ENCODE results near the gene SLIT1. TPM values are rescaled to one million over a fixed set of nuclear protein-coding genes. Genes with fewer than 3 reads are reported as not detected.

SLIT1 gene
- total and polyA plus RNA-seq, 2 donors (not counting 1 experiment from before 2014, with no cell fraction given): 0.15 to 0.49 TPM

DNA sequence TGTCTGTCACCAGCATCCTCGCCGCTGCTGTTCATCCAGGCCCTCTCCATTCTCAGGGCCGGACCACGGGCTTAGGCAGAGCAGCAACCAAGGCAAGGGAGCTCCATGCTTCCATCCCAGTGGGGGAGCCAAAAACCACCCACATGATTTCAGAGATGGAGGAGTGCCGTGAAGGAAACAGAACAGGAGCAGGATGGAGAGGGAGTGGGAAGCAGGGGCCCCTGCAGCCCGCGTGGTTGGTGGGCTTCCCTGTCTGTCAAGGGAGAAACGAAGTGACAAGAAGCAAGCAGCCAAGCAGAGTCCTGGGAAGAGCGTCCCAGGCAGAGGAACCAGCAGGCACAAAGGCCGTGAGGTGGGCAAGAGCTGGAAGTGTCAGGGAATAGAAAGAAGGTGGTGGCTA is 95.7 kb downstream of the SLIT1 start:
- Histone ChIP-seq H3K79me2 (ENCODE audit: control insufficient read depth, insufficient read depth, low read length) (no peaks in the 10 kb centered on the region), H3K9me3 (ENCODE audit: control extremely low read depth in 1 of 3, control insufficient read depth in 2 of 3, insufficient read depth in 1 of 3, low read length in 2 of 3) (peaks cover 0 to 6% (median 3%) of the 10 kb centered on the region in 3 donors), H4K20me1 (ENCODE audit: control insufficient read depth, insufficient read depth, low read length, poor library complexity, severe bottlenecking) (no peaks in the 10 kb centered on the region), H2AFZ (ENCODE audit: insufficient read depth, low read depth, low read length, poor library complexity, severe bottlenecking) (no peak overlapping the region), H3K36me3 (replicated peaks in 1 of 2; ENCODE audit: control extremely low read depth in 1 of 2, control insufficient read depth in 1 of 2, extremely low read depth in 1 of 2, insufficient read depth in 2 of 2, low read length in 1 of 2) (no peaks in the 10 kb centered on the region), H3K27me3 (replicated peaks in 1 of 4; ENCODE audit: control extremely low read depth in 1 of 4, control insufficient read depth in 3 of 4, insufficient read depth in 4 of 4, low read length in 3 of 4) (peaks cover 0 to 39% (median 5%) of the 10 kb centered on the region in 4 experiments), H3K27ac (ENCODE audit: low read length in 2 of 2) (no peak overlapping the region), H3K4me3 (ENCODE audit: control extremely low read depth in 1 of 5, extremely low read depth in 1 of 5, insufficient read depth in 1 of 5, low read depth in 2 of 5, low read length in 4 of 5) (no peak overlapping the region), H3K4me2 (replicated peaks; ENCODE audit: low read depth, low read length, poor library complexity, severe bottlenecking) (no peak overlapping the region), H3K4me1 (ENCODE audit: control insufficient read depth in 2 of 2, insufficient read depth in 2 of 2, low read length in 2 of 2) (no peaks in the 10 kb centered on the region), H3K9ac (ENCODE audit: low read length) (no peak overlapping the region)
- ATAC-seq (ENCODE audit: low read depth): no peak
- DNase-seq: no peak
- intact Hi-C loops (cut with micrococcal nuclease): no loop called here
- WGBS (ENCODE audit: insufficient coverage): 66% methylated on average over 10 of the region's 10 CpGs
- POLR2A ChIA-PET: no interaction called here
- TF ChIP-seq EZH2 (IDR thresholded peaks at IDR 0.05; ENCODE audit: borderline replicate concordance, insufficient read depth, low read depth, low read length, poor library complexity, severe bottlenecking): no peak
- TF ChIP-seq, protein P1, sequence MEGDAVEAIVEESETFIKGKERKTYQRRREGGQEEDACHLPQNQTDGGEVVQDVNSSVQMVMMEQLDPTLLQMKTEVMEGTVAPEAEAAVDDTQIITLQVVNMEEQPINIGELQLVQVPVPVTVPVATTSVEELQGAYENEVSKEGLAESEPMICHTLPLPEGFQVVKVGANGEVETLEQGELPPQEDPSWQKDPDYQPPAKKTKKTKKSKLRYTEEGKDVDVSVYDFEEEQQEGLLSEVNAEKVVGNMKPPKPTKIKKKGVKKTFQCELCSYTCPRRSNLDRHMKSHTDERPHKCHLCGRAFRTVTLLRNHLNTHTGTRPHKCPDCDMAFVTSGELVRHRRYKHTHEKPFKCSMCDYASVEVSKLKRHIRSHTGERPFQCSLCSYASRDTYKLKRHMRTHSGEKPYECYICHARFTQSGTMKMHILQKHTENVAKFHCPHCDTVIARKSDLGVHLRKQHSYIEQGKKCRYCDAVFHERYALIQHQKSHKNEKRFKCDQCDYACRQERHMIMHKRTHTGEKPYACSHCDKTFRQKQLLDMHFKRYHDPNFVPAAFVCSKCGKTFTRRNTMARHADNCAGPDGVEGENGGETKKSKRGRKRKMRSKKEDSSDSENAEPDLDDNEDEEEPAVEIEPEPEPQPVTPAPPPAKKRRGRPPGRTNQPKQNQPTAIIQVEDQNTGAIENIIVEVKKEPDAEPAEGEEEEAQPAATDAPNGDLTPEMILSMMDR (IDR thresholded peaks at IDR 0.05): no peak
- Mint-ChIP-seq H3K27me3 (peaks cover 67% of the 10 kb centered on the region), H3K27ac (no peak overlapping the region), H3K9me3 (ENCODE audit: insufficient read depth) (peaks cover 2% of the 10 kb centered on the region), H3K4me1 (no peaks in the 10 kb centered on the region), H3K4me3 (no peak overlapping the region)
- CTCF ChIA-PET: interaction anchor here (1.0 to 1.1 kb wide), 2 partner anchors 17 to 120 kb away, joined by 4 to 6 read pairs; no protein-coding TSS in a partner anchor

DNA sequence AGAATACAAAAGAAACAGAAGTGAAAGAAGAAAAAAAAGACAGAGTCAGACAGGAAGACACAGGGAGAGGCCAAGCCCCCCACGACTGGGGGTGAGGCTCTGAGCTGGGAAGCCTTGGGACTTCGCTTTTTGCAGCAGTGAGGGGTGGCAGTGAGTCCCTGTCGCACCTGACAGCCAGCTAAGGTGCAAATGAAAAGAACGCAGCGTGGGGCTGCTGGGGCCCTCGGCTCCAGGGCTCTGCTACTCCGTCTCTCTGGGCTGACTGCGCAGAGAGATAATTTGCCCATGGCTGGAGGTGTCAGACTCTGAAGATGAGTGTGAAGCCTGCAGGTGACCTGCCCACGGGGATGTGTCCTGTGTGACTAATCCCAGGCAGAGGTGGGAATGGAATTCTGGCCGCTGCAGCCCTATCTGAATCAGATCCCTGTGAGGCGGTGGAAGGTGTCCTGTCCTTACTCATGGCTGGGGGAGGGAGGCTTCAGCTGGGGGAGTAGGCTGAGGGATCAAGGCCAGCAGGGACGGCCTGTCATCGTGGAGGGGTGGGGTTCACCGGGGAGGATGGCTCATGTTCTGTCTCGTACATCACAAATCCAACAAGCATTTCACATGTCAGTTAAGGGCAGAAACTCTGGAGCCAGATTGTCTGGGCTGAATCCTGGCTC is 96.4 kb downstream of the SLIT1 start:
- H3K36me3 ChIP-seq (replicated peaks in 1 of 2; ENCODE audit: control extremely low read depth in 1 of 2, control insufficient read depth in 1 of 2, extremely low read depth in 1 of 2, insufficient read depth in 2 of 2, low read length in 1 of 2): no peaks in the 10 kb centered on the region
- no peaks in the 10 kb centered on the region for H3K79me2 ChIP-seq (ENCODE audit: control insufficient read depth, insufficient read depth, low read length)
- H4K20me1 ChIP-seq (ENCODE audit: control insufficient read depth, insufficient read depth, low read length, poor library complexity, severe bottlenecking): no peaks in the 10 kb centered on the region
- WGBS (ENCODE audit: insufficient coverage): 39% methylated on average over 10 of the region's 15 CpGs
- Mint-ChIP-seq H3K9me3 (ENCODE audit: insufficient read depth) (peaks cover 2% of the 10 kb centered on the region), H3K4me3 (no peak overlapping the region), H3K4me1 (no peaks in the 10 kb centered on the region), H3K27me3 (peaks cover 61% of the 10 kb centered on the region), H3K27ac (no peak overlapping the region)
- H3K4me1 ChIP-seq (ENCODE audit: control insufficient read depth in 2 of 2, insufficient read depth in 2 of 2, low read length in 2 of 2): no peaks in the 10 kb centered on the region
- H3K9ac ChIP-seq (ENCODE audit: low read length): no peak overlapping the region
- H3K4me3 ChIP-seq (ENCODE audit: control extremely low read depth in 1 of 5, extremely low read depth in 1 of 5, insufficient read depth in 1 of 5, low read depth in 2 of 5, low read length in 4 of 5): no peak overlapping the region
- peaks cover 0 to 6% (median 3%) of the 10 kb centered on the region in 3 donors for H3K9me3 ChIP-seq (ENCODE audit: control extremely low read depth in 1 of 3, control insufficient read depth in 2 of 3, insufficient read depth in 1 of 3, low read length in 2 of 3)
- POLR2A ChIA-PET: no interaction called here
- no peak for ATAC-seq (ENCODE audit: low read depth)
- peaks cover 0 to 37% (median 5%) of the 10 kb centered on the region in 4 experiments for H3K27me3 ChIP-seq (replicated peaks in 1 of 4; ENCODE audit: control extremely low read depth in 1 of 4, control insufficient read depth in 3 of 4, insufficient read depth in 4 of 4, low read length in 3 of 4)
- intact Hi-C loops (cut with micrococcal nuclease): no loop called here
- DNase-seq: no peak
- no peak overlapping the region for H3K4me2 ChIP-seq (replicated peaks; ENCODE audit: low read depth, low read length, poor library complexity, severe bottlenecking)
- TF ChIP-seq, protein P1 (IDR thresholded peaks at IDR 0.05): no peak
- no peak for TF ChIP-seq EZH2 (IDR thresholded peaks at IDR 0.05; ENCODE audit: borderline replicate concordance, insufficient read depth, low read depth, low read length, poor library complexity, severe bottlenecking)
- H2AFZ ChIP-seq (ENCODE audit: insufficient read depth, low read depth, low read length, poor library complexity, severe bottlenecking): no peak overlapping the region
- CTCF ChIA-PET: interaction anchor here (1.1 kb wide), 1 partner anchor 16 kb away, joined by 4 read pairs; no protein-coding TSS in a partner anchor
- no peak overlapping the region for H3K27ac ChIP-seq (ENCODE audit: low read length in 2 of 2)
